GM23248 (cell line): Measurements from ENCODE around the gene KCNK17. TPM values are rescaled to one million over a fixed set of nuclear protein-coding genes. Genes with fewer than 3 reads are reported as not detected.

Experiments used
- DNase-seq: peaks from one replicate; pipeline ENCODE4 v3.0.0-alpha.2; 2015
- H2AFZ ChIP-seq: fragments of 200-600 bp; sonication (generic); 2 replicates; pipeline ENCODE4 v1.6.1; 2016; ENCODE audit warnings: antibody characterized with exemption
- H3F3A ChIP-seq: fragments of 200-600 bp; sonication (generic); 2 replicates; pipeline ENCODE4 v1.6.1; 2016; ENCODE audit warnings: mild to moderate bottlenecking, antibody characterized with exemption, mixed run types; ENCODE audit not compliant: insufficient read depth
- H3K27ac ChIP-seq: fragments of 200-600 bp; sonication (generic); 2 replicates; pipeline ENCODE4 v1.5.1; 2016; ENCODE audit warnings: mild to moderate bottlenecking
- H3K27me3 ChIP-seq: fragments of 200-600 bp; sonication (generic); replicated peaks from 2 replicates; pipeline ENCODE4 v1.6.1; 2016; ENCODE audit warnings: mild to moderate bottlenecking; ENCODE audit not compliant: insufficient read depth
- H3K36me3 ChIP-seq: fragments of 200-600 bp; sonication (generic); 2 replicates; pipeline ENCODE4 v1.6.1; 2016; ENCODE audit warnings: low read depth, mild to moderate bottlenecking
- H3K4me1 ChIP-seq: fragments of 200-600 bp; sonication (generic); 2 replicates; pipeline ENCODE4 v1.6.1; 2016; ENCODE audit warnings: mild to moderate bottlenecking; ENCODE audit not compliant: insufficient read depth
- H3K4me2 ChIP-seq: fragments of 200-600 bp; sonication (generic); one replicate; pipeline ENCODE4 v1.6.1; 2016; ENCODE audit warnings: mild to moderate bottlenecking; ENCODE audit not compliant: unreplicated experiment
- H3K4me3 ChIP-seq: fragments of 200-600 bp; sonication (generic); 2 replicates; pipeline ENCODE4 v1.5.1; 2016; ENCODE audit warnings: mild to moderate bottlenecking
- H3K79me2 ChIP-seq: fragments of 200-600 bp; sonication (generic); 2 replicates; pipeline ENCODE4 v1.6.1; 2016; ENCODE audit warnings: mild to moderate bottlenecking; ENCODE audit not compliant: insufficient read depth
- H3K9ac ChIP-seq: fragments of 200-600 bp; sonication (generic); 2 replicates; pipeline ENCODE4 v1.6.1; 2016; ENCODE audit warnings: mild to moderate bottlenecking
- H3K9me2 ChIP-seq: fragments of 200-600 bp; sonication (generic); 2 replicates; pipeline ENCODE4 v1.6.1; 2016; ENCODE audit warnings: mixed run types, mild to moderate bottlenecking, moderate library complexity; ENCODE audit not compliant: insufficient read depth
- H3K9me3 ChIP-seq: fragments of 200-600 bp; sonication (generic); one replicate; pipeline ENCODE4 v1.6.1; 2017; ENCODE audit warnings: low read depth
- H4K20me1 ChIP-seq: fragments of 200-600 bp; sonication (generic); 2 replicates; pipeline ENCODE4 v1.6.0; 2016; ENCODE audit not compliant: insufficient read depth
- EZH2 ChIP-seq: fragments of 200-600 bp; sonication (generic); IDR thresholded peaks from 2 replicates; pipeline ENCODE4 v1.6.1; 2018; ENCODE audit warnings: antibody characterized with exemption, mild to moderate bottlenecking; ENCODE audit not compliant: insufficient read depth, poor library complexity, severe bottlenecking
- EZH2phosphoT487 ChIP-seq: fragments of 200-600 bp; sonication (generic); IDR thresholded peaks from 2 replicates; pipeline ENCODE4 v1.6.1; 2018; ENCODE audit warnings: antibody characterized with exemption, moderate library complexity, mild to moderate bottlenecking, low read depth; ENCODE audit not compliant: insufficient read depth
- WGBS, 2 experiments: methylation state at CpG; one replicate each; pipeline ENCODE4 v1.1.6; 2015 to 2017; ENCODE audit warnings: low lambda C conversion rate in 2 of 2, low coverage in 1 of 2; ENCODE audit errors: missing lambda C conversion rate in 2 of 2; 5-methylcytosine and 5-hydroxymethylcytosine counted together
- in situ Hi-C: fragments of 300-500 bp; cut with MboI; formaldehyde crosslinking; loops from 2 replicates; pipeline ENCODE4 v1.15.0; 2020
- polyA plus RNA-seq: library from polyadenylated mRNA; unstranded; fragments of >200 nt; fragmentation: Nextera tagmentation; extraction: Ambion mirVana; gene quantifications from 2 replicates; pipeline ENCODE4 v1.2.1, GENCODE V29; 2016
- total RNA-seq: library from RNA; depleted of rRNA; stranded (reverse); fragments of >200 nt; shearing (Covaris generic); gene quantifications from 2 replicates; pipeline ENCODE4 v1.2.3, GENCODE V29; 2014

KCNK17 gene
- total and polyA plus RNA-seq, 2 experiments from 2014 or later = not detected

DNA sequence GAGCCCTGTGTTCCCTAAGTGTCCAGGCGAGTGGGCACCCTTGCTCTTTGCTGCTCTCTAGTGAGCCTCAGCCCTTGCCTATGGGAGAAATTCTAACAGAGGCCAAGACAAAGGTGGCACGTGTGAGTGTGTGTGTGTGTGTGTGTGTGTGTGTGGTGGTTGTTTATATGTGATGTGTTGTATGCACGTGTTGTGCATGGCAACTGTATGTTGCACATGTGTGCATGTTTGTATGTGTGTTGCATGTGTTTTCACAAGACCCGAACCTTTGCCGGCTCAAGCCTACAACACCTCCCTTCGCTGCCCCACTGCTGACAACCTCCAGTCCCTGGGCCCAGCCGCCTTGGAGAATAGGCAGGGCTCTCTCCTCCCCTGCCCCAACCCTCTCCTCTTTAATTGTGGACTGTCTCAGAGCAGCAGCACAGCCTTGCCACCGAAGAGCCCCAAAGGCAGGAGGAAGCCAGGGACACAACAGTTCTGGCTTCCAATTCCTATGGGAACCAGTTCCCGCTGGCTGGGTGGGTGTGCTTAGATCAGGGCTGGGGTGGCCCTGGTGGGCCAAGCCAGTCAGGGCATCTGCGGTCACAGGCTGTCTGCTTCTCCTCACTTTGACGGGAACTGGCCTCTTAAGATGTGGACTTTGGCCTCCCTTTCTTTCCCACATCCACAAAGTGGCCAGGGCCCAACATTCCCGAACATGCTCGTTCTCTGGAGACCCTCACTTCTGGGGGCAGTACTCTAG is 5.6 kb upstream of the KCNK17 start:
- WGBS, 2 experiments = 40 to 41% methylated on average over 13 of the region's 13 CpGs
- Histone ChIP-seq H3K4me3 (no peak overlapping the region), H3K36me3 (no peaks in the 10 kb centered on the region), H3F3A (no peaks in the 10 kb centered on the region), H3K9me2 (no peaks in the 10 kb centered on the region), H3K27me3 (peaks cover 22% of the 10 kb centered on the region; the same call in 1 of the 2 replicates), H3K9me3 (no peaks in the 10 kb centered on the region), H4K20me1 (no peaks in the 10 kb centered on the region), H3K9ac (no peak overlapping the region), H3K27ac (no peak overlapping the region), H3K4me2 (no peak overlapping the region), H3K4me1 (no peaks in the 10 kb centered on the region), H2AFZ (no peak overlapping the region), H3K79me2 (no peaks in the 10 kb centered on the region)
- in situ Hi-C loops = no loop called here
- DNase-seq = no peak
- no peak for TF ChIP-seq EZH2phosphoT487
- TF ChIP-seq EZH2 = no peak

DNA sequence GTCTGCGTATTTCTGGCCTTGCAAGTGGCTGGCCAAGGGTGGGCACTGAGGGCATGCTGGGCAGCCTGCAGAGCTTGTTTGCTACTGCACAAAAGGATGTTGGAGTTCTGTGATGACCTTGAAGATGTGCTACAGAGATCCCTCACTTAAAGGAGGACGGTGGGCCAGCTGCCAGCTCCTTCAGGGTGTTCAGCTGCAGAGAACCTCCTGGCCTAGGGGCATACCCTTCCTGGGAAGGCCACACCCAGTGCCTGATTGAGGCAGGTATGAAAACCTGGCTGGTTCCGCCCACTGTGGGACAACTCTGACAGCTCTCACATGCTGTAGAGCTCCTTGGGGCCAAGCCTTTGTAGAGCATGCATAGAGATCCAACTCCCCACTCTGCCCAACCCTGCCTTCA is 3.0 kb upstream of the KCNK17 start:
- H3K4me3 ChIP-seq = no peak overlapping the region
- no peaks in the 10 kb centered on the region for H4K20me1 ChIP-seq
- no peaks in the 10 kb centered on the region for H3K79me2 ChIP-seq
- H3K4me1 ChIP-seq = no peaks in the 10 kb centered on the region
- no peak overlapping the region for H2AFZ ChIP-seq
- no peak overlapping the region for H3K9ac ChIP-seq
- DNase-seq = no peak
- no peaks in the 10 kb centered on the region for H3K9me2 ChIP-seq
- H3K27ac ChIP-seq = no peak overlapping the region
- TF ChIP-seq EZH2 (no peak), EZH2phosphoT487 (no peak)
- peaks cover 41% of the 10 kb centered on the region; the same call in 1 of the 2 replicates for H3K27me3 ChIP-seq
- in situ Hi-C loops = no loop called here
- no peaks in the 10 kb centered on the region for H3F3A ChIP-seq
- WGBS, 2 experiments = 6 to 21% methylated on average over 2 to 3 of the region's 3 CpGs
- H3K9me3 ChIP-seq = no peaks in the 10 kb centered on the region
- no peak overlapping the region for H3K4me2 ChIP-seq
- no peaks in the 10 kb centered on the region for H3K36me3 ChIP-seq

DNA sequence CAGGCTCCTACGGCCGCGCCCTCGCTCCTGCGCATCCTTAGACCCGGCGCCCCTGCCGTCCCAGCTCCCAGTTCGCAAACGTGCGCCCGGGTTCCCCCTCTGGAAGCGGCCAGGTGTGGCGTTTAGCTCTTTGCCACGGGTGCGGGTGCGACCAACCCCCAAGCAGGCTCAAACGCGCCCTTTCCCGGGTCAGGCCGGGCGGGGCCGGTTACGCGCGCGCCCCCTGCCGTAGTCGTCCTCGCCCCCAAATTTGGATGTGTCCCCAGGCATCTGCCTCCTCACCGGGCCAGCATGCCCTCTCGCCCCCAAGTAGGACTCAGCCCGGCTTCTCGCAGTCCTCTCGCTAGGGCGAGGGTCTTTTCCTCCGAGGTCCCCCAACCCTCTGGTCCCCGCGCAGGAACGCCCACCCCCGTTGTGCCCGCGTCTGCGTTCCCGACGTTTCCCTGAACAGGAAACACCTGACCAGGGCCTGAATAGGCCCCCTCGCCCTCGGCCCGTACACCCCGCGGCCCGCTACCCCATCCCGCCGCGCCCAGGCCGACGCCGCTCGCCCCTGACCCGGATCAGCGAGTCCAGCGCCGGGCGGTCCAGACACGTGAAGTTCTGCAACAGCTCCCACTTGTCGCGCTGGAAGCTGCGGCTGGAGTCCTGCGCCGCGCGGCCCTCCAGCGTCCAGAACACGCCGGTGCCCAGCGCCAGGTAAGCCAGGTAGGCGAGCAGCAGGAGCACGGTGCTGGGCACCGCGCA is 520 bp downstream of the KCNK17 start:
- TF ChIP-seq EZH2phosphoT487 = 0 out of 2 replicates have a peak, but pooled peaks have one; percentile 18
- peak; percentile 17 for TF ChIP-seq EZH2
- no peak for DNase-seq
- no peak overlapping the region for H2AFZ ChIP-seq
- in situ Hi-C loops = no loop called here
- no peaks in the 10 kb centered on the region for H3K4me1 ChIP-seq
- no peak overlapping the region for H3K9ac ChIP-seq
- no peaks in the 10 kb centered on the region for H3K36me3 ChIP-seq
- no peaks in the 10 kb centered on the region for H3K9me2 ChIP-seq
- H3K9me3 ChIP-seq = no peaks in the 10 kb centered on the region
- no peaks in the 10 kb centered on the region for H3F3A ChIP-seq
- peaks cover 41% of the 10 kb centered on the region for H3K27me3 ChIP-seq
- no peaks in the 10 kb centered on the region for H3K79me2 ChIP-seq
- H4K20me1 ChIP-seq = no peaks in the 10 kb centered on the region
- no peak overlapping the region for H3K4me2 ChIP-seq
- no peak overlapping the region for H3K27ac ChIP-seq
- 4% methylated on average over 55 to 58 of the region's 80 CpGs for WGBS, 2 experiments
- H3K4me3 ChIP-seq = no peak overlapping the region

DNA sequence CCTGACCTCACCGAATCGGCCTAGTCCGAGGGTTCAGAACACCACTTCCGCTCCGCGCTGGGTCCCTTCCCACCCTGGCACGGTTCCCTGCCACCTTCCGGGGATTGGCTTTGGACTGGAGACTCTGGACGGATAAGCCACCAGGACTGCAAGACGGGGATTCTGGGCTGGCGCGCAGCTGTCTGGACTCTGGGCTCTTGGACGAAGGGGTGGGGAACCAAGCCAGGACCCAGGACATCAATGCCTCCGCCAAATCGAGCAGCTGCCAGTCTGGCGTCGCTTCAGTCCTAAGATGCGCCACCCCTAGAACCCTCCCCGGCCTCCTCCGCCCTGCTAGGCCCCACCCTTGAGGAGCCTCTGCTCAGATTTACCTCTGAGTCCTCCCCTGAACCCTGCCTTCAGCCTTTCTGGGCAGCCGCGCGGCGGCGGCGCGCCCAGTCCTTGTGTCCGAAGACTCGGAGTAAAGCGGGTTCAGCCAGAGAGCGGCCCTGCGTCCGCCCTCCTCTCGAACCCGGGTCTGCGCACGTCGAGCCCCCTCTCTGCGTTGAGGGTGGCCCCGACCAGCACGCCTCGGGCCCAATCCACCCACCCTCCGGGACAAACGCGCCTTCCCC is 1.2 kb downstream of the KCNK17 start:
- in situ Hi-C loops = no loop called here
- no peaks in the 10 kb centered on the region for H3K36me3 ChIP-seq
- H3K9me2 ChIP-seq = no peaks in the 10 kb centered on the region
- no peak overlapping the region for H2AFZ ChIP-seq
- DNase-seq = no peak
- no peaks in the 10 kb centered on the region for H4K20me1 ChIP-seq
- H3K4me2 ChIP-seq = no peak overlapping the region
- H3F3A ChIP-seq = no peaks in the 10 kb centered on the region
- peaks cover 37% of the 10 kb centered on the region for H3K27me3 ChIP-seq
- H3K9me3 ChIP-seq = no peaks in the 10 kb centered on the region
- no peak overlapping the region for H3K9ac ChIP-seq
- TF ChIP-seq EZH2 = peak; percentile 46
- 0 out of 2 replicates have a peak, but pooled peaks have one; percentile 5 for TF ChIP-seq EZH2phosphoT487
- no peaks in the 10 kb centered on the region for H3K4me1 ChIP-seq
- no peak overlapping the region for H3K4me3 ChIP-seq
- WGBS, 2 experiments = 9 to 16% methylated on average over 42 to 45 of the region's 45 CpGs
- H3K27ac ChIP-seq = no peak overlapping the region
- H3K79me2 ChIP-seq = no peaks in the 10 kb centered on the region
